A673 (cell line): ENCODE measurements around the gene PIK3IP1.

Source experiments
- CTCF ChIP-seq: fragments of 300-800, 200-600 bp; sonication (generic); conservative IDR thresholded peaks from 2 replicates; pipeline ENCODE4 v1.5.1; 2017; ENCODE audit warnings: low read depth, mild to moderate bottlenecking, antibody characterized with exemption, low read length, moderate library complexity, mixed read lengths
- EZH2 ChIP-seq: fragments of 200-600 bp; sonication (generic); IDR thresholded peaks from 2 replicates; pipeline ENCODE4 v1.6.1; 2017; ENCODE audit warnings: borderline replicate concordance, low read depth, mild to moderate bottlenecking, mixed read lengths, antibody characterized with exemption, low read length; ENCODE audit not compliant: poor library complexity, severe bottlenecking

GRCh38 chr22:31308181-31308580 is 15.9 kb upstream of the PIK3IP1 start:
- no peak for TF ChIP-seq CTCF
- no peak for TF ChIP-seq EZH2
